ENCODE measurements around the gene SCN9A. TPM values are rescaled to one million over a fixed set of nuclear protein-coding genes. Genes with fewer than 3 reads are reported as not detected.

Gene SCN9A
- polyA plus RNA-seq, 4 donors, result 2.0 to 2.9 (median 2.3) TPM

Other genes starting within 250 kb of the SCN9A start
- gene SCN1A, start 247.9 kb downstream of the SCN9A start, polyA plus RNA-seq (ENCODE audit: insufficient read length in 4 of 4), result under 1 TPM; 0.10 to 0.29 (median 0.13) TPM
- gene SCN7A, start 118.3 kb upstream of the SCN9A start, polyA plus RNA-seq (ENCODE audit: insufficient read length in 4 of 4), result 10 to 100 TPM; 12.5 to 14.3 (median 13.5) TPM